Neural progenitor cell (in vitro differentiated cells): ENCODE results near the gene CEP120. TPM values are rescaled to one million over a fixed set of nuclear protein-coding genes. Genes with fewer than 3 reads are reported as not detected.

ENCODE experiments used
- DNase-seq: peaks from one replicate; pipeline ENCODE4 v3.0.0-alpha.2; 2016; ENCODE audit warnings: low spot score
- H2AFZ ChIP-seq: fragments of 200-600 bp; sonication (generic); replicated peaks from 2 replicates; pipeline ENCODE4 v1.6.1; 2016; ENCODE audit warnings: antibody characterized with exemption
- H3F3A ChIP-seq: fragments of 200-600 bp; sonication (generic); 2 replicates; pipeline ENCODE4 v1.6.1; 2016; ENCODE audit warnings: antibody characterized with exemption, low read depth
- H3K27ac ChIP-seq: fragments of 200-600 bp; sonication (generic); 2 replicates; pipeline ENCODE4 v1.5.1; 2016; ENCODE audit warnings: mild to moderate bottlenecking
- H3K27me3 ChIP-seq: fragments of 200-600 bp; sonication (generic); 2 replicates; pipeline ENCODE4 v1.6.1; 2016; ENCODE audit warnings: mild to moderate bottlenecking, moderate library complexity
- H3K36me3 ChIP-seq: fragments of 200-600 bp; sonication (generic); 2 replicates; pipeline ENCODE4 v1.5.1; 2016
- H3K4me1 ChIP-seq: fragments of 200-600 bp; sonication (generic); 2 replicates; pipeline ENCODE4 v1.6.1; 2016; ENCODE audit warnings: mixed run types
- H3K4me2 ChIP-seq: fragments of 200-600 bp; sonication (generic); 2 replicates; pipeline ENCODE4 v1.6.1; 2016
- H3K4me3 ChIP-seq: fragments of 200-600 bp; sonication (generic); 2 replicates; pipeline ENCODE4 v1.5.1; 2016
- H3K79me2 ChIP-seq: fragments of 200-600 bp; sonication (generic); 2 replicates; pipeline ENCODE4 v1.6.1; 2016; ENCODE audit warnings: low read depth
- H3K9ac ChIP-seq: fragments of 200-600 bp; sonication (generic); 2 replicates; pipeline ENCODE4 v1.6.1; 2016
- H3K9me3 ChIP-seq: fragments of 200-600 bp; sonication (generic); 2 replicates; pipeline ENCODE4 v1.5.1; 2016; ENCODE audit warnings: low read depth
- H4K20me1 ChIP-seq: fragments of 200-600 bp; sonication (generic); 2 replicates; pipeline ENCODE4 v1.6.1; 2016; ENCODE audit warnings: low read depth
- H3K27ac Mint-ChIP-seq: 3 replicates; pipeline ENCODE4 v1.8.0; 2021; ENCODE audit warnings: mixed read lengths
- H3K27me3 Mint-ChIP-seq: 2 replicates; pipeline ENCODE4 v1.8.0; 2022; ENCODE audit warnings: low read depth, mild to moderate bottlenecking, inconsistent platforms, moderate library complexity, mixed read lengths; ENCODE audit not compliant: insufficient read depth
- H3K36me3 Mint-ChIP-seq: 3 replicates; pipeline ENCODE4 v1.8.0; 2021; ENCODE audit warnings: mixed read lengths
- H3K4me1 Mint-ChIP-seq: 3 replicates; pipeline ENCODE4 v1.8.0; 2021; ENCODE audit warnings: mixed read lengths
- H3K4me3 Mint-ChIP-seq: 3 replicates; pipeline ENCODE4 v1.8.0; 2021; ENCODE audit warnings: mild to moderate bottlenecking, moderate library complexity, mixed read lengths
- H3K9me3 Mint-ChIP-seq: 3 replicates; pipeline ENCODE4 v1.8.0; 2020; ENCODE audit warnings: mixed read lengths
- EZH2 ChIP-seq: fragments of 200-600 bp; sonication (generic); IDR thresholded peaks from 2 replicates; pipeline ENCODE4 v1.6.1; 2017; ENCODE audit warnings: antibody characterized with exemption, mild to moderate bottlenecking, moderate library complexity
- EZH2phosphoT487 ChIP-seq: fragments of 200-600 bp; sonication (generic); IDR thresholded peaks from 2 replicates; pipeline ENCODE4 v1.6.1; 2017; ENCODE audit warnings: antibody characterized with exemption
- total RNA-seq: library from RNA; depleted of rRNA; stranded (reverse); fragments of >200 nt; gene quantifications from 2 replicates; pipeline ENCODE4 v1.2.3, GENCODE V29; 2015; ENCODE audit warnings: low replicate concordance
- TF ChIP-seq, protein P1 (sequence below): fragments of 200-600 bp; sonication (generic); IDR thresholded peaks from 2 replicates; pipeline ENCODE4 v1.5.1; 2017; ENCODE audit warnings: antibody characterized with exemption, mild to moderate bottlenecking

CEP120 gene
- total RNA-seq, 1 donor from 2014 or later: 38.5 TPM

DNA sequence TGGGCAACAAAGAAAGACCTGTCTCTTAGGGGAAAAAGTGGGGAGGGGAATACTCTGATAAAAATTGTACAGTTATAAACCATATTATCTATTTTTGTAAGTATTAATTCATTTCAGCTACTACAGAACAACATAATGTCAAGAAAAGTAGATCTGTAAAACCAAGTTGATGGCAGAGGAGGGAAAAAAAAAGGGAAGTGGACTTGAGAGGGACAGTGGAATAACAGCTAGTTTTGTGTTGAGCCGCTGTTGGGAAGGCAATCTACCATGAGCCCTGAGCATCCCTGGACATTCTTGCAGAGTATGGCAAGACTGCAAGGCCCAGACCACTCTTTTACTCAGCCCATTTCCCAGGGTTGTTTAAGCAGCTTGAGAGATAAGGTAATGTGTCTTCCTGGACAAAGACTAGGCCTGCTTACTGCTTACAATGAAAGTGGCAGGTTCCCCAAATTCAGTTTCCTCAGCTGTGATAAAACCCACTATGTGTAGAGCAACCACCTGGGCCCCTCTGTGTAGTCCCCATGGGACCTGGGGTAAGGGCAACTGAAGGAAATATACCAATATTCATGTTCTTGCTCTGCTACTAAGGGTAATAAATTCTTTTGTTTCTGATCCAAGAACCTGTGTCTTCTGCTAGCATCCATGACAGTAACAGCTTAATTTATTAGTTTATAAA, 25.0 kb downstream of the CEP120 start:
- no peaks in the 10 kb centered on the region for H4K20me1 ChIP-seq
- Mint-ChIP-seq H3K4me1 (no peaks in the 10 kb centered on the region), H3K27me3 (peaks cover 2% of the 10 kb centered on the region), H3K36me3 (peaks cover 26% of the 10 kb centered on the region), H3K4me3 (no peak overlapping the region), H3K27ac (no peak overlapping the region), H3K9me3 (no peaks in the 10 kb centered on the region)
- no peaks in the 10 kb centered on the region for H3F3A ChIP-seq
- no peaks in the 10 kb centered on the region for H3K27me3 ChIP-seq
- H3K9me3 ChIP-seq: no peaks in the 10 kb centered on the region
- no peak overlapping the region for H2AFZ ChIP-seq
- no peak for DNase-seq
- H3K4me1 ChIP-seq: no peaks in the 10 kb centered on the region
- no peak for TF ChIP-seq EZH2
- TF ChIP-seq, protein P1, sequence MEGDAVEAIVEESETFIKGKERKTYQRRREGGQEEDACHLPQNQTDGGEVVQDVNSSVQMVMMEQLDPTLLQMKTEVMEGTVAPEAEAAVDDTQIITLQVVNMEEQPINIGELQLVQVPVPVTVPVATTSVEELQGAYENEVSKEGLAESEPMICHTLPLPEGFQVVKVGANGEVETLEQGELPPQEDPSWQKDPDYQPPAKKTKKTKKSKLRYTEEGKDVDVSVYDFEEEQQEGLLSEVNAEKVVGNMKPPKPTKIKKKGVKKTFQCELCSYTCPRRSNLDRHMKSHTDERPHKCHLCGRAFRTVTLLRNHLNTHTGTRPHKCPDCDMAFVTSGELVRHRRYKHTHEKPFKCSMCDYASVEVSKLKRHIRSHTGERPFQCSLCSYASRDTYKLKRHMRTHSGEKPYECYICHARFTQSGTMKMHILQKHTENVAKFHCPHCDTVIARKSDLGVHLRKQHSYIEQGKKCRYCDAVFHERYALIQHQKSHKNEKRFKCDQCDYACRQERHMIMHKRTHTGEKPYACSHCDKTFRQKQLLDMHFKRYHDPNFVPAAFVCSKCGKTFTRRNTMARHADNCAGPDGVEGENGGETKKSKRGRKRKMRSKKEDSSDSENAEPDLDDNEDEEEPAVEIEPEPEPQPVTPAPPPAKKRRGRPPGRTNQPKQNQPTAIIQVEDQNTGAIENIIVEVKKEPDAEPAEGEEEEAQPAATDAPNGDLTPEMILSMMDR: no peak
- no peak for TF ChIP-seq EZH2phosphoT487
- H3K27ac ChIP-seq: no peak overlapping the region
- H3K4me2 ChIP-seq: no peak overlapping the region
- no peak overlapping the region for H3K4me3 ChIP-seq
- no peaks in the 10 kb centered on the region for H3K79me2 ChIP-seq
- H3K9ac ChIP-seq: no peak overlapping the region
- peaks cover 7% of the 10 kb centered on the region for H3K36me3 ChIP-seq

DNA sequence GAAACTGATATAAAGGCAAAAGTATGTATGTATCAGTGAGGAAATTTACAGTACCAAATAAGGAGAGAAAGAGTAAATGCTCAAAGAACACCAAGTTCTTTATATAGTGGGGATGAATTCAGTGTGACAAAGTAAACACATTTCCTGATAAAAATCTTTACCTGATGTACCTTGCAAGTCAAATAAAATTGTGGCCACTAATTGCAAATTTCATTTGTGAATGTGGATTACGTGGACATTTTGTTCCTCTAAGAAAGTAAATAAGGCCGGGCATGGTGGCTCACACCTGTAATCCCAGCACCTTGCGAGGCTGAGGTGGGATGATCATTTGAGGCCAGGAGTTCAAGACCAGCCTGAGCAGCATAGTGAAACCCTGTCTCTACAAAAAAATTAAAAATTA, 25.7 kb downstream of the CEP120 start:
- Histone ChIP-seq H3K27ac (no peak overlapping the region), H3K27me3 (no peaks in the 10 kb centered on the region), H4K20me1 (no peaks in the 10 kb centered on the region), H3K4me1 (no peaks in the 10 kb centered on the region), H3K9ac (no peak overlapping the region), H3K4me2 (no peak overlapping the region), H3K79me2 (no peaks in the 10 kb centered on the region), H3K9me3 (no peaks in the 10 kb centered on the region), H3F3A (no peaks in the 10 kb centered on the region), H2AFZ (no peak overlapping the region), H3K36me3 (peaks cover 14% of the 10 kb centered on the region), H3K4me3 (no peak overlapping the region)
- Mint-ChIP-seq H3K9me3 (no peaks in the 10 kb centered on the region), H3K27ac (no peak overlapping the region), H3K4me3 (no peak overlapping the region), H3K27me3 (peaks cover 2% of the 10 kb centered on the region), H3K4me1 (no peaks in the 10 kb centered on the region), H3K36me3 (peaks cover 21% of the 10 kb centered on the region)
- no peak for TF ChIP-seq EZH2phosphoT487
- TF ChIP-seq, protein P1: no peak
- no peak for TF ChIP-seq EZH2
- no peak for DNase-seq

DNA sequence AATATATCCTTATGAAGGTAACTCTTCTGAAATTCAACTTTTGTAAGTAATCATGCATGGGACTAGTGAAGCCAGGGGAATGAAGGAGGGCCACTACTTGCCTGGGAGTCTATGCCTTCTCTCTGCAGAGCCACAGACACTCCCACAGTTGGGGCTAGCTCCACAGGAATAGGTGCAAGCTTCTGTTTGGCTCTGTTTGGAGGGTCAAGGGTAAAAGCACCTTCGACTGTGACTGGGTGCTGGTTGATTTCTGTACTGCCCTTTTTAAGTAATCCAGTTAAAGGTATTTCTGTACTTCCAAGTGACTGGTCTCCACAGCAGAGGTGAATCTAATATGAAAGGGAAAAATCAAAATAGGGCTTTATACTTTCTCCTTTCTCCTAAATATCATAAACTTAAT, 32.2 kb downstream of the CEP120 start:
- no peak overlapping the region for H3K4me3 ChIP-seq
- H3F3A ChIP-seq: no peaks in the 10 kb centered on the region
- Mint-ChIP-seq H3K36me3 (peaks cover 7% of the 10 kb centered on the region), H3K27ac (no peak overlapping the region), H3K4me1 (no peaks in the 10 kb centered on the region), H3K27me3 (no peaks in the 10 kb centered on the region), H3K9me3 (no peaks in the 10 kb centered on the region), H3K4me3 (no peak overlapping the region)
- no peaks in the 10 kb centered on the region for H3K4me1 ChIP-seq
- TF ChIP-seq, protein P1: no peak
- TF ChIP-seq EZH2phosphoT487: no peak
- TF ChIP-seq EZH2: no peak
- peaks cover 23% of the 10 kb centered on the region for H3K36me3 ChIP-seq
- no peaks in the 10 kb centered on the region for H3K79me2 ChIP-seq
- no peak overlapping the region for H3K9ac ChIP-seq
- no peaks in the 10 kb centered on the region for H4K20me1 ChIP-seq
- H3K27ac ChIP-seq: no peak overlapping the region
- H2AFZ ChIP-seq: no peak overlapping the region
- no peak overlapping the region for H3K4me2 ChIP-seq
- no peak for DNase-seq
- H3K27me3 ChIP-seq: no peaks in the 10 kb centered on the region
- no peaks in the 10 kb centered on the region for H3K9me3 ChIP-seq
